Stimulated activated CD4-positive, alpha-beta T cell treated with anti-CD3 and anti-CD28 coated beads, Interleukin-4, amount 100 ng/mL, for 24 hours (primary cell): ENCODE measurements around the gene KLHDC7A.

Source experiments
- DNase-seq: peaks from one replicate; pipeline ENCODE4 v3.0.0-alpha.2; 2020

KLHDC7A gene

GRCh38 chr1:18511149-18511873 is 30.6 kb downstream of the KLHDC7A start:
- no peak for DNase-seq

GRCh38 chr1:18511874-18512150 is 31.1 kb downstream of the KLHDC7A start:
- no peak for DNase-seq

- no peak for DNase-seq
Observed at GRCh38 chr1:18512883-18513282, 32.2 kb downstream of the KLHDC7A start.

GRCh38 chr1:18513995-18514394 is 33.3 kb downstream of the KLHDC7A start:
- no peak for DNase-seq

GRCh38 chr1:18515120-18515667 is 34.5 kb downstream of the KLHDC7A start:
- no peak for DNase-seq

- no peak for DNase-seq
Observed at GRCh38 chr1:18516473-18516872, 35.7 kb downstream of the KLHDC7A start.

GRCh38 chr1:18526436-18527275 is 45.9 kb downstream of the KLHDC7A start:
- DNase-seq, result no peak

GRCh38 chr1:18527514-18527913 is 46.8 kb downstream of the KLHDC7A start:
- no peak for DNase-seq

GRCh38 chr1:18527921-18528320 is 47.2 kb downstream of the KLHDC7A start:
- DNase-seq, result no peak

- no peak for DNase-seq
Observed at GRCh38 chr1:18528616-18529015, 47.9 kb downstream of the KLHDC7A start.

- DNase-seq, result no peak
Observed at GRCh38 chr1:18529714-18530113, 49.0 kb downstream of the KLHDC7A start.

- DNase-seq, result no peak
Observed at GRCh38 chr1:18530587-18531502, 50.1 kb downstream of the KLHDC7A start.

GRCh38 chr1:18531503-18531845 is 50.7 kb downstream of the KLHDC7A start:
- no peak for DNase-seq

GRCh38 chr1:18532390-18533170 is 51.9 kb downstream of the KLHDC7A start:
- no peak for DNase-seq

GRCh38 chr1:18533259-18533658 is 52.5 kb downstream of the KLHDC7A start:
- DNase-seq, result no peak

- no peak for DNase-seq
Observed at GRCh38 chr1:18534810-18535205, 54.1 kb downstream of the KLHDC7A start.
